SU-DHL-6 (cell line): ENCODE results near the gene SAFB2.

Experiments
- CTCF ChIP-seq: fragments of 200-600 bp; sonication (generic); IDR thresholded peaks from one replicate; pipeline ENCODE4 v1.5.1; 2017; ENCODE audit warnings: antibody characterized with exemption, mild to moderate bottlenecking, low read length, moderate library complexity; ENCODE audit not compliant: insufficient read depth, poor library complexity, severe bottlenecking
- EZH2phosphoT487 ChIP-seq: fragments of 200-600 bp; sonication (generic), shearing (Covaris generic); conservative IDR thresholded peaks from 2 replicates; pipeline ENCODE4 v1.6.1; 2018; ENCODE audit warnings: mild to moderate bottlenecking, antibody characterized with exemption, low read length, moderate library complexity, mixed read lengths

- TF ChIP-seq CTCF (no peak), EZH2phosphoT487 (no peak)
Measured at GRCh38 chr19:5575590-5575989, 47.0 kb downstream of the SAFB2 start.
